Prostate gland (tissue), 2 donors: Measurements from ENCODE around the gene GABRG3. TPM values are rescaled to one million over a fixed set of nuclear protein-coding genes. Genes with fewer than 3 reads are reported as not detected.
"Not testable (repeated sequence)": the region's sequence is repeated elsewhere in the genome, so short reads cannot be mapped to it uniquely, and the experiment has no call there.

Source experiments
- DNase-seq: peaks from one replicate; pipeline ENCODE4 v3.0.0-alpha.2; 2019; ENCODE audit warnings: low spot score
- H3K27ac ChIP-seq, 2 donors: fragments of 200-600 bp; sonication (generic); 2 replicates each; pipeline ENCODE4 v1.5.1; 2017 to 2019
- H3K27me3 ChIP-seq: fragments of 200-600 bp; sonication (generic); replicated peaks from 2 replicates; pipeline ENCODE4 v1.5.1; 2019; ENCODE audit not compliant: insufficient read depth
- H3K36me3 ChIP-seq, 2 donors: fragments of 200-600 bp; sonication (generic); 1 replicate in 1 of 2; 2 replicates in 1 of 2; pipeline versions ENCODE4 v1.5.1 to v1.8.1; 2017 to 2019
- H3K4me1 ChIP-seq: fragments of 200-600 bp; sonication (generic); replicated peaks from 2 replicates; pipeline ENCODE4 v1.5.1; 2019
- H3K4me3 ChIP-seq, 2 donors: fragments of 200-600 bp; sonication (generic); 2 replicates each; pipeline ENCODE4 v1.5.1; 2017 to 2019
- H3K9me3 ChIP-seq: fragments of 200-600 bp; sonication (generic); 2 replicates; pipeline ENCODE4 v1.5.1; 2017
- POLR2A ChIP-seq: fragments of 450-650 bp; IDR thresholded peaks from one replicate; pipeline ENCODE4 v1.6.1; 2016; ENCODE audit warnings: antibody characterized with exemption, mild to moderate bottlenecking
- POLR2AphosphoS5 ChIP-seq: sonication (generic); formaldehyde crosslinking; IDR thresholded peaks from one replicate; pipeline ENCODE4 v1.6.1; 2017; ENCODE audit warnings: antibody characterized with exemption
- WGBS: methylation state at CpG from one replicate; pipeline ENCODE4 v1.1.5; 2018; 5-methylcytosine and 5-hydroxymethylcytosine counted together
- intact Hi-C: fragments of 100-400 bp; cut with DNase I; formaldehyde crosslinking; loops from one replicate; pipeline ENCODE4 v1.14.2; 2022
- total RNA-seq, 2 donors: library from RNA; depleted of rRNA; stranded (reverse); fragments of >200 nt; gene quantifications; one replicate each; pipeline ENCODE4 v1.1.0, GENCODE V29; 2016
- TF ChIP-seq, protein P1 (sequence below), 4 experiments: fragments of 200-600 bp in 2 of 4; fragments of 450-650 bp in 2 of 4; sonication (generic) in 2 of 4; IDR thresholded peaks; 1 replicate in 3 of 4; 2 replicates in 1 of 4; pipeline ENCODE4 v1.5.1; 2016 to 2019; ENCODE audit warnings: antibody characterized with exemption in 4 of 4, mild to moderate bottlenecking in 2 of 4, moderate library complexity in 2 of 4

GABRG3 gene
- total RNA-seq, 2 donors from 2014 or later = 15.6 to 35.4 TPM

DNA sequence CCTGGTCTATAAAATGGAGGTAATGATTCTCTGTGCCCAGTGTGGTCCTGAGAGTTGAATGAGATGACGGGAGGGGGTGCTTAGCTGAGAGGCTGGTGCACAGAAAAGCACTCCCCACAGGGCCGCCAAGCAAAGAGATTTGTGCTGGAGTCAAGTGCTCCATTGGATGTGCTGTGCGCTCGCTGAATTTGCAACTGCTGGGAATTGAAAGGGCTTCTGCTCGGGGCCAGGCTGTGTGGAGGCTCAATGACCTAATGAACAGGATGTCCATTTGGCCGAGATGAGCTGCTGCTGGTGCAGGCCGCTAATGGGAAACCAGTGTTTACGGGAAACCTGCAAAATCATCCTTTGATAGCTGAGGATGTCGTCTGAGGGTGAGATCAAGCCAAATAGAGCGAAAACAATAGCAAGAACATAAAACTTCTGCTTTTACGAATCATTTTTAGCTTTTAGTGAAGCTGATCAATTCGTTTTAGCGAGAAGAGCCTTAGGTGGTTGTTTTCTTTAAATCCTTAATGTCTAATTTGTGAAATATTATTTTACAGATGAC is 211.7 kb downstream of the GABRG3 start:
- TF ChIP-seq, protein P1, sequence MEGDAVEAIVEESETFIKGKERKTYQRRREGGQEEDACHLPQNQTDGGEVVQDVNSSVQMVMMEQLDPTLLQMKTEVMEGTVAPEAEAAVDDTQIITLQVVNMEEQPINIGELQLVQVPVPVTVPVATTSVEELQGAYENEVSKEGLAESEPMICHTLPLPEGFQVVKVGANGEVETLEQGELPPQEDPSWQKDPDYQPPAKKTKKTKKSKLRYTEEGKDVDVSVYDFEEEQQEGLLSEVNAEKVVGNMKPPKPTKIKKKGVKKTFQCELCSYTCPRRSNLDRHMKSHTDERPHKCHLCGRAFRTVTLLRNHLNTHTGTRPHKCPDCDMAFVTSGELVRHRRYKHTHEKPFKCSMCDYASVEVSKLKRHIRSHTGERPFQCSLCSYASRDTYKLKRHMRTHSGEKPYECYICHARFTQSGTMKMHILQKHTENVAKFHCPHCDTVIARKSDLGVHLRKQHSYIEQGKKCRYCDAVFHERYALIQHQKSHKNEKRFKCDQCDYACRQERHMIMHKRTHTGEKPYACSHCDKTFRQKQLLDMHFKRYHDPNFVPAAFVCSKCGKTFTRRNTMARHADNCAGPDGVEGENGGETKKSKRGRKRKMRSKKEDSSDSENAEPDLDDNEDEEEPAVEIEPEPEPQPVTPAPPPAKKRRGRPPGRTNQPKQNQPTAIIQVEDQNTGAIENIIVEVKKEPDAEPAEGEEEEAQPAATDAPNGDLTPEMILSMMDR (IDR thresholded peaks at IDR 0.05) = no peak
- TF ChIP-seq POLR2AphosphoS5 (no peak), POLR2A (no peak)
- Histone ChIP-seq H3K27ac (no peak overlapping the region), H3K36me3 (no peaks in the 10 kb centered on the region), H3K27me3 (no peaks in the 10 kb centered on the region), H3K4me3 (no peak overlapping the region), H3K4me1 (no peaks in the 10 kb centered on the region), H3K9me3 (no peaks in the 10 kb centered on the region)
- DNase-seq = no peak
- 79% methylated on average over 13 of the region's 13 CpGs for WGBS
- intact Hi-C loops = no loop called here

DNA sequence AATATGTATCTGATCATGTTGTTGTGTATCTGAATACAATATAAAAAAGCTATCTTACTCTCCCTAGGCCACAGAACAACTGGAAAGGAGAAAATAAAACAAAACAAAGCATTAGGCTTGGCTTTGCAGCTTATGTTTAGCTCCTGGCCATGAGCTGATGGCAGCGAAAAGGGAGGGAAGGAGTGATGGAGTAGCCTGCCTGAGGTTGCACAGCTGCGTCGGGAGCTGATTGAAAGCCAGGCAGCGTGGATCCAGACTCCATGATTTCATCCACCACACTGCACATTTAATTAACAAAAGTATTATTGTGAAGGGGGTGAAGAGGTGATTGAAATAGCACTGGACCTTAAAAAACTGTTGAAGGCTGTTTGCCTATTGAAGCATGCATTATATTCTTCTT is 212.2 kb downstream of the GABRG3 start:
- 74% methylated on average over 4 of the region's 4 CpGs for WGBS
- TF ChIP-seq POLR2AphosphoS5 = no peak
- TF ChIP-seq, protein P1 (IDR thresholded peaks at IDR 0.05) = no peak
- no peak for TF ChIP-seq POLR2A
- intact Hi-C loops = no loop called here
- no peak overlapping the region for H3K27ac ChIP-seq
- H3K36me3 ChIP-seq = no peaks in the 10 kb centered on the region
- no peaks in the 10 kb centered on the region for H3K9me3 ChIP-seq
- no peaks in the 10 kb centered on the region for H3K4me1 ChIP-seq
- H3K4me3 ChIP-seq = no peak overlapping the region
- no peaks in the 10 kb centered on the region for H3K27me3 ChIP-seq
- DNase-seq = no peak

DNA sequence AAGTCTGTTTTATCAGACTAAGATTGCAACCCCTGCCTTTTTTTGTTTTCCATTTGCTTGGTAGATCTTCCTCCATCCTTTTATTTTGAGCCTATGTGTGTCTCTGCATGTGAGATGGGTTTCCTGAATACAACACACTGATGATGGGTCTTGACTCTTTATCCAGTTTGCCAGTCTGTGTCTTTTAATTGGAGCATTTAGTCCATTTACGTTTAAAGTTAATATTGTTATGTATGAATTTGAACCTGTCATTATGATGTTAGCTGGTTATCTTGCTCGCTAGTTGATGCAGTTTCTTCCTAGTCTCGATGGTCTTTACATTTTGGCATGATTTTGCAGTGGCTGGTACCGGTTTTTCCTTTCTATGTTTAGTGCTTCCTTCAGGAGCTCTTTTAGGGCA is 220.5 kb downstream of the GABRG3 start:
- 87% methylated on average over 4 of the region's 4 CpGs for WGBS
- H3K27me3 ChIP-seq, DNase-seq, H3K9me3 ChIP-seq, H3K4me3 ChIP-seq, H3K27ac ChIP-seq, H3K4me1 ChIP-seq, intact Hi-C loops, H3K36me3 ChIP-seq: not testable (repeated sequence)

DNA sequence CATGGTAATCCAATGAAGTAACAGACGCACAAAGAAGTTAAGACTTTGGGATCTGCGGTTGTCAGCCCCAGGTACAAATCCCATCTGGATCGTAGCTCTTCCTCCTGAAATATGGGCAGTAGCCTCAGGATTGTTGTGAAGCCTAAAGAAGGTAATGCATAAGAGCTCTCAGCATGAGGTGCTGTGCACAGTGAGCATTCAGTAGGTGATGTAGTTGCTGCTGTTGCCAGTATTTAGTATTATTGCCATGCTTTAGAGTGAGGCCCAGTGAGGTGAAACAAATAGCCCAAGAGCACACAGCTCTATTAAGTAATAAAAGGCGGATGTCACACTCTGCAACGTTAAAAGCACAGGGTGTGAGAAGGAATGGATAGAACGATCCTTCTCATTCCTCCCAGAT is 225.7 kb downstream of the GABRG3 start:
- Histone ChIP-seq H3K4me3 (no peak overlapping the region), H3K36me3 (no peaks in the 10 kb centered on the region), H3K9me3 (no peaks in the 10 kb centered on the region), H3K27me3 (no peaks in the 10 kb centered on the region), H3K4me1 (no peaks in the 10 kb centered on the region), H3K27ac (no peak overlapping the region)
- intact Hi-C loops = no loop called here
- TF ChIP-seq POLR2AphosphoS5 (no peak), POLR2A (no peak)
- TF ChIP-seq, protein P1 (IDR thresholded peaks at IDR 0.05) = no peak
- no peak for DNase-seq
- 57% methylated on average over 6 of the region's 6 CpGs for WGBS

DNA sequence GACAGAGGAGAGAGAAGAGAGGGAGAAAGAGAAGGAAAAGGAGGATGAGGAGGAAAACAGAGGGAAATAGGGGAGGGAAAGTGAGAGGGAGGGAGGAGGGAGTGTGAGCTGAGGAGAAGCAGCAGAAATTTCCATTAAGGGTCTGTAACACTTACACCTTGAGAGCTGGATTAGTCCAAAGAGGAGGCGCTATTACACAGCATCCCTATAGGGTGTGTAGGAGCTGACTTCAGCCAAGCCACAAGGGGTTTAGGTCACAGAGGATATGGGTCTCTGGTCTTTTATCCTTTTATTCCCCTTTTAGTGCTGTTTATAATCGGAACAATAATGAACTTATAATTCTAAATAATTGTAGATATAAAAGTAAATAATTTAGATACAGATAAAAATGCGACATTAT is 230.4 kb downstream of the GABRG3 start:
- no peak for DNase-seq
- TF ChIP-seq, protein P1 (IDR thresholded peaks at IDR 0.05) = no peak
- TF ChIP-seq POLR2A (no peak), POLR2AphosphoS5 (no peak)
- H3K4me3 ChIP-seq = no peak overlapping the region
- intact Hi-C loops = no loop called here
- H3K9me3 ChIP-seq = no peaks in the 10 kb centered on the region
- no peaks in the 10 kb centered on the region for H3K4me1 ChIP-seq
- no peaks in the 10 kb centered on the region for H3K27me3 ChIP-seq
- no peak overlapping the region for H3K27ac ChIP-seq
- no peaks in the 10 kb centered on the region for H3K36me3 ChIP-seq
- WGBS = 88% methylated on average over 3 of the region's 3 CpGs
